OCI-LY1 (cell line): ENCODE results near the gene RAB40C.

Source experiments
- CTCF ChIP-seq: fragments of 200-600 bp; sonication (generic), shearing (Covaris generic); IDR thresholded peaks from 2 replicates; pipeline ENCODE4 v1.5.1; 2017; ENCODE audit warnings: mild to moderate bottlenecking, antibody characterized with exemption, low read length, moderate library complexity, mixed read lengths
- EZH2 ChIP-seq: fragments of 200-600 bp; sonication (generic), shearing (Covaris generic); IDR thresholded peaks from 2 replicates; pipeline ENCODE4 v1.8.0; 2017; ENCODE audit warnings: borderline replicate concordance, mixed run types, mild to moderate bottlenecking, antibody characterized with exemption, low read length, moderate library complexity, mixed read lengths

- TF ChIP-seq CTCF (no peak), EZH2 (no peak)
Measured at GRCh38 chr16:563072-563644, 26.7 kb upstream of the RAB40C start.
